Amygdala (tissue), 56 donors: ENCODE measurements around the gene PIGT.

Experiments
- DNase-seq, 56 donors: peaks; one replicate each; lab custom pipeline; 2025; lab: John Stamatoyannopoulos, UW

PIGT gene

DNA sequence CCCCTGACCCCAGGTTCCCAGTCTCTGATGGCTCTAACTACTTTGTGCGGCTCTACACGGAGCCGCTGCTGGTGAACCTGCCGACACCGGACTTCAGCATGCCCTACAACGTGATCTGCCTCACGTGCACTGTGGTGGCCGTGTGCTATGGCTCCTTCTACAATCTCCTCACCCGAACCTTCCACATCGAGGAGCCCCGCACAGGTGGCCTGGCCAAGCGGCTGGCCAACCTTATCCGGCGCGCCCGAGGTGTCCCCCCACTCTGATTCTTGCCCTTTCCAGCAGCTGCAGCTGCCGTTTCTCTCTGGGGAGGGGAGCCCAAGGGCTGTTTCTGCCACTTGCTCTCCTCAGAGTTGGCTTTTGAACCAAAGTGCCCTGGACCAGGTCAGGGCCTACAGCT lies 9.6 kb downstream of the PIGT start:
- DNase-seq: no peak

DNA sequence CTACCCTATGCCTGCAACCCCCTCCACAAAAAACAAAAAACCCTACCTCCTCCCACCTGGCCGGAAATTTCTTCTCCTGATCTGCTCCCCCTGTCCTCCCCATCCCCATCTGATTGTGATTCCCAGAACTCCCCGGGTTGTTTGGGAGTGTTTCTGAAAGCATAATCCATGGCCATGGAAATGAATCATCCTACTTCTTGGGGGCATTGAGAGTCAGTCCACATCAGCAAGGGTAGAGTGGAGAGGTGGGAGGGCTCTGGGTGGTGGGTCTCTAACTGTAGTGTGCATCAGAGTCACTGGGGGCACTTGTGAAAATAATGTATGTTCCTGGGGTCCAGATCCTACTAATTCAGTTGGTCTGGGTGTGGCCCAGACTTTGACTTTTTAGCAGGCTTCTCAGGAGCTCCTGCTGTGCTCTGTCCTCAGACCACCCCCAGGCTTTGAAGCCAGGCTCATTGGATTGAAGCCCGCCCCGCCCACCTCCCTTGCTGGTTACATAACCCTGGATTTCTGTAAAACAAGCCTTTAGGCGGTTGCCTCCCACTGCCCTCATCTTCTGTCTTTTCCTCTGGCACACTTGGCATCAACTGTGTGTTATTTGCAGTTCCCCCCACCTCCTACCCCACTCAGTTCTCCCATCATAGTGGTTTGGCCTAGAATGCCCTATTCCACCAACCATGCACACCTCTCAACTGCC lies 10.5 kb downstream of the PIGT start:
- DNase-seq: peak in 30 of 56 donors; percentile 8 to 69 (median 37)

DNA sequence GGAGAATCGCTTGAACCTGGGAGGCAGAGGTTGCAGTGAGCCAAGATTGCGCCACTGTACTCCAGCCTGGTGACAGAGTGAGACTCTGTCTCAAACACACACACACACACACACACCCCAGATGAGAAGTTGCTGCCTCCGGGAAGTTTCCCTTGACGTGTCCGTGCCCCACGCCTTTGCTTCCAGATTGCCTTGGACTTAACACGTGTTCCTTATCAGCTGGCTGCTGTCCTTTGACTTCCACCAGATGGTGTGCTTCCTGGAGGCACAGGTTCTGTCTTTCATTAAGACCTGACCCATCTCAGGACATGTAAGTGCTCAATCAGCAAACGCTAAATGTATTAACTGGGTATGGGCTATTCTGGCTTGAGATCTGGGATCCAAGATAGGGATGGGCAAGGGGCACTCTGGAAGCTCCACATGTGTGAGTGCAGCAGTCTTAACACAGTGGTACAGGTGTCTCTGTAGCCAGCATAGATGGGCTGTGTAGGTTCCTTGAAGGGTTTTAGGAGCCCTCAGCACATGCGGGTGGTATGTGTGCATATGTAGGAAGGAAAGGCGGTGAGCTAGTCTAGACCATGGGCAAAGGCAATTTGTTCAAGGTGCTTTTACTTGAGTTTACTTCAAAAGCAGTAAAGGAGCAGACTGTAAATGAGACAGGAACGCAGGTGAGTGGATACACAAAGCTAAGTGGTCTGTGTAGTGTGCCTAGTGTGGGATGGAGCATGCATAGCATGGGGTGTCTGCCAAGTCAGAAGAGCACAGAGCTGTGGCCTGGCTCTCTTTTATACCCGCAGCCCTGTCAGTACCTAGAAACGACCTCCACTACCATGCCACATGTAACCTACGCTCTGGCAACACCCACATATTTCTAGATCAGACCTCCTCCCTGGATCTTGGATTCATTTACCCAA lies 11.6 kb downstream of the PIGT start:
- no peak for DNase-seq

DNA sequence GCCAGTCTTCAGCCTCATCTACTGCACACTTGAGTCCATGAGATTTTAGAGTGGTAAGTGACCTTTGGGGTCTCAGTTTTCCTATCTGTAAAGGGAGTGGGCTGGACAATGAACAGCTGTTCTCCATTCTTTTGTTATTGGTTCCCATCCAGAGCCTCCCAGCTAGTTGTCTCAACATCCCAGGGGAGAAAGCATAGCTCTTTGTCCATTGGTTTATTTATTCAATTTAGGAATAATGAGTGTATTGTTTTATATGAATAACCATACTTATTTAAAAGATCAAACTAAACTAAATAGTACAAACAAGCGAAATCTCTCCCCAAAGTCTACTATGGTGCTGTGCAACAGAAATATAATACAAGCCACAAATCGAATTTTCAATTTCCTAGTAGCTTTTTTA lies 13.7 kb downstream of the PIGT start:
- DNase-seq: peak in 8 of 56 donors; percentile 27 to 52 (median 40)

GRCh38 chr20:45432294-45432693 lies 16.4 kb downstream of the PIGT start:
- DNase-seq: no peak

DNA sequence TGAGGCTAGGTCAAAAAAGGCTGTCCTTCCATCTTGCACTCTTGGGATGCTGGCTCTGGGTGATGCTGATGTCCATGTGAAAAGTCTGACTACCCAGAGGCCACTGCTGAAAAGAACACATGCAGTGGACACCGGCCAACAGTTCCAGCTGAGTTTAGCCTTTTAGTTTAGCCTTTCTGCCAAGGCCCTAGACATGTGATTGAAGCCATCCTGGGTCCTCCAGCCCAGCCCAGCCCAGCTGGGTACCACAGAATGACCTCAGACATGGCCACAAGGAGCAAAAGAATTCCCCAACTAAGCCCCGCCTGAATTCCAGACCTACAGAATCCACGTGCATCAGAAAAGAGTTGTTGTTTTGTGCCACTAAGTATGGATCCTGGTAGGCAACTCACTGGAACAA lies 17.4 kb downstream of the PIGT start:
- peak in 54 of 56 donors; percentile 32 to 97 (median 81) for DNase-seq

DNA sequence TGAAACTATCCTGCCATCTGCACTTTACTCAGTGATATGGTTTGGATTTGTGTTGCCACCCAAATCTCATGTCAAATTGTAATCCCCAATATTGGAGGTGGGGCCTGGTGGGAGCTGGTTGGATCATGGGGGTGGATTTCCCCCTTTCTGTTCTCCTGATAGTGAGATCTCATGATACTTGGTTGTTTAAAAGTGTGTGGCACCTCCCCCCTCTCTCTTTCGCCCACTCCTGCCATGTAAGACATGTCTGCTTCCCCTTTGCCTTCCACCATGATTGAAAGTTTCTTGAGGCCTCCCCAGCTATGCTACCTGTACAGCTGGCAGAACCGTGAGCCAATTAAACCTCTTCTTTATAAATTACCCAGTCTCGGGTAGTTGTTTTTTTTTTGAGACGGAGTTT lies 18.0 kb downstream of the PIGT start:
- no peak for DNase-seq

GRCh38 chr20:45436732-45437485 lies 21.0 kb downstream of the PIGT start:
- peak; percentile 33 to 94 (median 82) for DNase-seq

DNA sequence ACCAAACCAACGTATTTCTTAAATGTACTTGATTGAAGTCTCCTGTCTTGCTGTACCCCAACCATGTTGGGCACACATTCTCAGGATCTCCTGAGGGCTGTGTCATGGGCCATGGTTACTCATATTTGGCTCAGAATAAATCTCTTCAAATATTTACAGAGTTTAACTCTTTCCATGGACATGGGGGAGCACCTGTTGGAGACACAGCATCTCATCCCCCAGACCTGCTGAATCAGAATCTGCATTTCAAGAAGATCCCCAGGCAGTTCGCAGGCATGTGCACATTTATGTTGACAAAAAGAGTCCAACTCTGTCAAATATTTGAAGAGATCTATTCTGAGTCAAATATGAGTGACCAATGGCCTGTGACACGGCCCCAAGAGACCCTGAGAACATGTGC lies 24.5 kb downstream of the PIGT start:
- no peak for DNase-seq

DNA sequence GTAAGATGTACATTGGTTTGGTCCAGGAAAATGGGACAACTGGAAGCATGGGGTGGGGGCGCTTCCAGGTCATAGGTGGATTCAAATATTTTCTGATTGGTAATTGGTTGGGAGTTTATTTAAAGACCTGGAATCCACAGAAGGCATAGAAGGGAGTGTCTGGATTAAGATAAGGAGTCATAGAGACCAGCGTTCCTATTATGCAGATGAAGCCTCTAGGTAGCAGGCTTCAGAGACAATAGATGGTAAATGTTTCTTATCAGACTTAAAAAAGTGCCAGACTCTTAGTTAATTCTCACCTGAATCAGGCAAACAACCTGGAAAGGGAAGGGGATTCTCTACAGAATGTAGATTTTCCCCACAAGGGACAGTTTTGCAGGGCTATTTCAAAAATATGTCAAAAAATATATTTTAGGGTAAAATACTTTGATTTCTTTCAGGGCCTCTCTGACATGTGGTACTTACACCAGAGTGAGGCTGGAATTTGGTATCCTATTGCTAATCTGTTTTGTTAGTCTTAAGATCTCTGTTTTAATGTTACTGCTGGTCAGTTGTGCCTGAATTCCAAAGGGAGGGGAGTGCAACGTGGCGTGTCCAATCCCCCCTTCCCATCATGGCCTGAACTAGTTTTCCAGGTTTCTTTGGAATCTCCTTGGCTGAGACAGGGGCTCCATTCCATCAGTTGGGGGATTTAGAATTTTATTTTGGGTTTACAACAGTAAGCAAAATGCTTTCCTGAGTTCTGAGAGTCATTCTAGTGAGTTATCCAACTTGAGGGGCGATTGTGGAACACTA lies 25.1 kb downstream of the PIGT start:
- no peak for DNase-seq

DNA sequence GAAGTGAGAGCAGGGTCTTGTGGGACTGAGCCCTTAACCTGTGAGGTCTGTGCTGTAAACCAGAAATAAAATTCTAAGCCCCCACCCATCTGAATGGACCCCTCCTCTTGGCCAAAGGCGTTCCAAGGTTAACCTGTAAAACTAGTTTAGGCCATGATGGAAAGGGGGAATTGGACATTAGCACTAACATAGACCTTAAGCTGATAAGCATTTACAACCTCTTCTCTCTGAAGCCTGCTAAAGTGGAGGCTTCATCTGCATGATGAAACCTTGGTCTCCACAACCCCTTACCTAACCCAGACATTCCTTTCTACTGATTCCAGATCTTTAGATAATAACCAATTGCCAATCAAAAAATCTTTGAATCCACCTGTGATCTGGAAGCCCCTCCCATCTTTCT lies 25.8 kb downstream of the PIGT start:
- DNase-seq: no peak

DNA sequence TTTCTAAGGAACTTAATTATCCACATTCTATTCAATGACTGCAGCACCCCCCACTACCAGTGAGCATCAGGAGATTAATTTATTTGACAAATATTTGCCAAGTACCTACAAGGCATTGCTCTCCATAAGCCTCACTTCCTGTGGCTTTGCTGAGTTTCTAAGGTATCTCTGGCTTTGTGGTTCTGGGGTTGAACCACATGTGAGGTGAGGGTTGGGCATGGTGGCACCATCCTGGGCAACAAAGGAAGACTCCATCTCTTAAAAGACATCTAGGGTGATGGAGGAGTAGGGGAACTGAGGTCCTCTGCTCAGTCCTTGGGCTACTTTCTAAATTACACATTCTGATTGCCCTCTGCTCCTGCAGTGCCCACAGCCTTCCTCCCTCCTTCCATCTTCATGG lies 28.1 kb downstream of the PIGT start:
- no peak for DNase-seq

DNA sequence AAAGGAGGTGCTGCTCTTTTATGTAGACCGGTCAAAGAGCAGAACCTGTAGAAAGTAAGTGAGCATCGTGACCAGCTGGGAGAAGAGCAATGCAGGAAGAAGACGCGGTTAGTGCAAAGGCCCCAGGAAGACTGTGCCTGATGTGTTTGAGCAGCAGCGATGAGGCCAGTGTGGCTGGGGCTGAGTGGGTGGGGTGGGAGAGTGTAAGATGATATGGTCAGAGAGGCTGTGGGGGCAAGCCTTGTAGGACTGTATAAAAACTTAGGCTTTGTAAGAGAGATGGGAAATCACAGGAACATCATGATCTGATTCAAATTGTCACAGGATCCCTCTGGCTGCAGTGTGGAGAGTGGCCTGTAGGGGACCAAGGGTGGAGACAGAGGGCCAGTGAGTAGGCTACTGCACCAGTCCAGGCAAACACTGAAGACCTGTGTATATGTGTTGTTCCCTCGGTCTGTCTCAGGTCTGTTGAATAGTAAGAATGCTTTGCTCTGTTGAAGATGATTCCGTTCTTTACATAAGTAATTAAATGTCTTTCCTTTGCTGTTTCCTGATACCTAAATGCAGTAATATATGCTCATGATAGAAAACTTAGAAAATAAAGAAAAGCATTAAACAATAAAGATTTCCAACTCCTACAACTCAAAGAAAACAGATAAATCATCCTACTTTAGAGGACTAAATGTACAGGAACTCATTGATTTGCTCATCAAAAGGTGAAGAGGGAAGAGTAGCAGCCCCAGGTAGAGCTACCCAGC lies 30.0 kb downstream of the PIGT start:
- no peak for DNase-seq

GRCh38 chr20:45448270-45448669 lies 32.3 kb downstream of the PIGT start:
- no peak for DNase-seq

DNA sequence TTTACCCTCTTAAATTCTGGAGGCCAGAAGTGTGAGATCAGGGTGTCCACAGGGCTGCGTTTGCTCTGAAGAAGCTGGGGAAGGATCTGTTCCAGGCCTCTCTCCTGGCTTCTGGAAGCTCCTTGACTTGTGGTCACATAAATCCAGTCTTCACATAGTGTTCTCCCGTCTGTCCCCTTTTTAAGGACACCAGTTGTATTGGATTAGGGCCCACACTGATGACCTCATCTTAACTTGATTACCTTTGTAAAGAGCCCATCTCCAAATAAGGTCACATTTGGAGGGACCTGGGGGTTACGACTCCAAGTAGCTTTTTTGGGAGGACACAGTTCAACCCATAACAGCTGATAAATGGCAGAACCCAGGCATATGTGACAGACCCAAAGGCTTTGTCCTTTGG lies 33.6 kb downstream of the PIGT start:
- no peak for DNase-seq

DNA sequence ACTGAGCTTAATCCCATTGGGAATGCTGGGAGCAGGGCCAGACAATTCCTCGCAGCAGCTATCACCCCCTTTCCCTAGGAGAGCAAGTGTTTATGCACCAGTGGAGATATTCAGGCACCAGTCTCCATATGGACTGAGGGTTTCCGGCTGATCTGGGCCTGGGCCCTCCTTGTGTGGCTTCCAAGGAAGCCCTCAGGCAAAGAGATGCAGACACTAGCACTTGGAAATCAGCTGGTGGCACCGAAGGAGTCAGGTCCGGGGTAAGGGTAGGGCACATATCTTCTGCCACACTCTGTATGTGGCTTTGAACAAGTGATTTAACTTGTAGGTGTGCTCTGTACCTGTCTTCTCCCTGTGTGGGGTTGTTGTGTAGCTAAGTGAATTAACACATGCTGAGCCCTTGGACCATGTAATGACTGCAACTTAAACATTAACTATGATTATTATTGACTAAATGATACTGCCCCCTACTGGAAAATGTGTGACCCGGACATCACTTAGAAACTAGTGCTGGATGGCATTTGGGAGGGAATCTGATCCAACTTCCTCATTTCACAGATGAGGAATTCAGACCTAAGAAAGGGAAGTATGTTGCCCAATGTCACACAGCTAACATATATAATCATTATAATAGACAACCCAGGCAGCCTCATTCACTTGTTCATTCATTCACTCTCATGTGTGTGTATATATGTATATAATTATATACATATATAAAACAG lies 34.3 kb downstream of the PIGT start:
- DNase-seq: peak in 1 of 56 donors; percentile 18

DNA sequence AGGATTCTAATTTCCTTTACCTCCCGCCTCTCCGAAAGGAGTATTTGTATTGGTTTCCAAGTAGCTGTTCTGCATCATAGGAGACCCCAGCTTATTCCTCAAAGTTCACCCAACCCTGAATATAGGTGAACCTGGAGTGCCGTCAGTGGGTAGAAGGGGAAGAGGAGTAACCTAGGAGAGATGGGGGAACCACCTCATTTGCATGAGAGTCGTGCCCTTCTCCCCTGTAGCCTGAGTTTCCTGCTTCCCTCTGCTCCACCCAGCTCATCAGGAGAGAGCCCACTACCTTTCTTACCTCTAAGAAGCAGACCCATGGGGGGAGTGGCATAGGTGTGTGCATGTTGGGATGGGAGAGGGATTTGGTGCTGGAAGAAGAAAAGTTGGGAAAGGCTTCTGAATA lies 36.3 kb downstream of the PIGT start:
- DNase-seq: no peak

DNA sequence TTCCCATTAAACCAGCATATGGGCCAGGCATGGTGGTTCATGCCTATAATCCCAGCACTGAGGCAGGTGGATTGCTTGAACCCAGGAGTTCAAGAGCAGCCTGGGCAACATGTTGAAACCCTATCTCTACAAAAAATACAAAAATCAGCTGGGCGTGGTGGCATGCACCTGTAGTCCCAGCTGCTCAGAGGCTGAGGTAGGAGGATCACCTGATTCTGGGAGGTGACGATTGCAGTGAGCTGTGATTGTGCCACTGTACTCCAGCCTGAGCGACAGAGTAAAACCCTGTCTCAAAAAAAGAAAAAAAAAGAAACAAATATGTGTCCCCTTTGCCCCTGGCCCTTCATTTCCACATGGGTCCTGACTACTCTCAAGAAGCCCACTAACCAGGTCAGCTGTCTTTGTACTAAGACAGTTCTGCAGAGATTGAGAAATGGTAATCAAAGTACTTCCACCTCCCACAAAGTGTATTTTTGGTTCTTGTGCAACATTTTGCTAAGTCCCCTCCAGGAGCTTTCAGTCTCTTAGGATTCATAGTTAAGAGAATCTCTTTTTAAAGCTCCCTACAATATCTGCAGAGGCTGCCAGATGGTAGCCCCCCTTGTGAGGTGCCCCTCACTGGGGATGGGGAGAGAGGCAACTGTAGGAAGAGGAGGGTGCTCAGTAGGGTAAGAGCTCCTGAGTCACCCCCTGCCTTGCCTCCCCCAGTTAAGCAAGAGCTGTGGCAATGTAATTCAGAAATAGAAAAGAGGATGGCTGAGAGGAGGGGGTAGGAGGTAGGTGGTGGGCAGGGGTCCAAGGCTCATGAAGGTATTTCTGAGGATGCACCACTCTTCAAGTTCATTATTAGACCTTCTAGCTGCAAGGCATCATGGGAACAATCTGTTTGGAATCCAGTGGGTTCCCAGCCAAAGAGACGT lies 37.1 kb downstream of the PIGT start:
- peak in 1 of 56 donors; percentile 12 for DNase-seq
